ENCODE data around the gene CCDC40. TPM values are rescaled to one million over a fixed set of nuclear protein-coding genes. Genes with fewer than 3 reads are reported as not detected.
A peak's percentile ranks its signal among the peaks of the same experiment; 100 is the strongest.

Gene CCDC40
- total and polyA plus RNA-seq, 12 donors, result 2.1 to 15.7 (median 6.0) TPM

DNA sequence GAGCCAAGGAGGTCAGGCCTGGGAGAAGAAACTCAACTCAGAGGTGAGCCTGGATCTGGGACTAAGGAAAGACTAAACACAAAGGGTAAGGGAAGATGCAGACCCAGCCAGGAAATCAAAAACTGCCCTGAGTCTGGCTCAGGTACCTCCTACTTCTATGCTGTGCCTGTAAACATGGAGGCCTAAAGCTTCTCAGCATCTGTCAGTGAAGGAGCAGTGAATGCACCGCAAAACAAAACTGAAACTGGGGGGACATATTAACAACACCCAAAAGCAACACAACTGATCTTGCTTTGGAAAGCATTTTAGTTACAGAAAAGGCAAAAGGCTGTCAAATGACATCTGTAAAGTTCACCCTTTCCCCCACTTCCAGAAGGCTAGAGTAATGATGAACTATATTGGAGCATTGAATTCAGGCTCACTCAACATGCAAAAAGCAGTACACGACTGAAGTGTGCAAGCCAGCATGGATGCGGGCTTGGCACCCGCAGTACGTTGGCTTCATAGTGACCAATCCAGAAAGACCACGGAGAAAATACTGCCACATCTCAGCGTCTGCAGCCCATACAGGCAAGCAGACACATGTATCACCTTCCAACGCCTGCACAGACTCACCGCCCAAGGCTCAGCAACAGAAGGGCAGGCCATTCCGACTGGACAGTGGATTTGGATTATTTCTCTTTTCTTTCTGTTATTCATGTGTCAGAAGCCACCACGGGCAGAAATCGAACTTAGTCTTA is 4.6 kb upstream of the CCDC40 start:
- DNase-seq, result no peak
- 84 to 92% (median 88%) methylated on average over 8 to 12 of the region's 12 CpGs for WGBS, 4 donors
- no peak overlapping the region for H3K27ac ChIP-seq
- H3K4me1 ChIP-seq (replicated peaks in 1 of 2), result peaks cover 0 to 47% of the 10 kb centered on the region in 2 donors
- H3K27me3 ChIP-seq, result no peaks in the 10 kb centered on the region
- intact Hi-C loops (cut with DNase I), result no loop called here
- H3K36me3 ChIP-seq (replicated peaks in 1 of 2), result no peaks in the 10 kb centered on the region
- no peak overlapping the region for H3K4me3 ChIP-seq
- no peak for TF ChIP-seq POLR2A (IDR thresholded peaks at IDR 0.05)
- TF ChIP-seq, protein P1, sequence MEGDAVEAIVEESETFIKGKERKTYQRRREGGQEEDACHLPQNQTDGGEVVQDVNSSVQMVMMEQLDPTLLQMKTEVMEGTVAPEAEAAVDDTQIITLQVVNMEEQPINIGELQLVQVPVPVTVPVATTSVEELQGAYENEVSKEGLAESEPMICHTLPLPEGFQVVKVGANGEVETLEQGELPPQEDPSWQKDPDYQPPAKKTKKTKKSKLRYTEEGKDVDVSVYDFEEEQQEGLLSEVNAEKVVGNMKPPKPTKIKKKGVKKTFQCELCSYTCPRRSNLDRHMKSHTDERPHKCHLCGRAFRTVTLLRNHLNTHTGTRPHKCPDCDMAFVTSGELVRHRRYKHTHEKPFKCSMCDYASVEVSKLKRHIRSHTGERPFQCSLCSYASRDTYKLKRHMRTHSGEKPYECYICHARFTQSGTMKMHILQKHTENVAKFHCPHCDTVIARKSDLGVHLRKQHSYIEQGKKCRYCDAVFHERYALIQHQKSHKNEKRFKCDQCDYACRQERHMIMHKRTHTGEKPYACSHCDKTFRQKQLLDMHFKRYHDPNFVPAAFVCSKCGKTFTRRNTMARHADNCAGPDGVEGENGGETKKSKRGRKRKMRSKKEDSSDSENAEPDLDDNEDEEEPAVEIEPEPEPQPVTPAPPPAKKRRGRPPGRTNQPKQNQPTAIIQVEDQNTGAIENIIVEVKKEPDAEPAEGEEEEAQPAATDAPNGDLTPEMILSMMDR (IDR thresholded peaks at IDR 0.05), result no peak
- H3K9me3 ChIP-seq (replicated peaks in 1 of 3), result no peaks in the 10 kb centered on the region

DNA sequence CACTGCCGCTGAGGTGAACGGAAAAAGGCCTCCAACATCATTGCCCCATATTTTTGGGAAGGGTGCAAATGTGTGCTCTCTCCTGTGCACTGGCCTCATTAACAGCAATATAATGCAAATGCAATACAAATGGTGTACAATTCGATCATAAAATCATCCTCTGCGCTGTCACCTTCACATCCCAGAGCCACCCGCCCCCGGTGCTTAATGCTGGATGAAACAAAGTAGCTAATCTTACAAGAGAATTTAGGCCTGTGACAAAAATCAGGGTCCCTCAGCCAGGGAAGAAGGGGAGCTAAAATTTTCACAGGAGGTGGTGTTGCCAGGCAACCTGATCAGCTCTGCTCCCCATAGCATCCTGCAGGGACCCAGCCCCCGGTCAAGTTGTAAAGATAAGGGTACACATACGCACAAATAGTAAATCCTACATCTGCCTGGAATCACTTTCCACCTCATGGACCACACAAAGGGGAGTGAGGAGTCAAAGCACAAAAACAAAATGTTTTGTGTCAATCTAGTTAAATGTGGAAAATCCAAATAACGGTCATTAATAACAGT is 3.7 kb upstream of the CCDC40 start:
- no peaks in the 10 kb centered on the region for H3K9me3 ChIP-seq (replicated peaks in 1 of 3)
- no peak overlapping the region for H3K4me3 ChIP-seq
- TF ChIP-seq POLR2A (IDR thresholded peaks at IDR 0.05), result no peak
- TF ChIP-seq, protein P1 (IDR thresholded peaks at IDR 0.05), result no peak
- H3K36me3 ChIP-seq (replicated peaks in 1 of 2), result no peaks in the 10 kb centered on the region
- intact Hi-C loops (cut with DNase I), result no loop called here
- no peak overlapping the region for H3K27ac ChIP-seq
- peaks cover 0 to 51% of the 10 kb centered on the region in 2 donors for H3K4me1 ChIP-seq (replicated peaks in 1 of 2)
- WGBS, 4 donors, result 93 to 95% (median 94%) methylated on average over 9 of the region's 9 CpGs
- no peak for DNase-seq
- no peaks in the 10 kb centered on the region for H3K27me3 ChIP-seq

DNA sequence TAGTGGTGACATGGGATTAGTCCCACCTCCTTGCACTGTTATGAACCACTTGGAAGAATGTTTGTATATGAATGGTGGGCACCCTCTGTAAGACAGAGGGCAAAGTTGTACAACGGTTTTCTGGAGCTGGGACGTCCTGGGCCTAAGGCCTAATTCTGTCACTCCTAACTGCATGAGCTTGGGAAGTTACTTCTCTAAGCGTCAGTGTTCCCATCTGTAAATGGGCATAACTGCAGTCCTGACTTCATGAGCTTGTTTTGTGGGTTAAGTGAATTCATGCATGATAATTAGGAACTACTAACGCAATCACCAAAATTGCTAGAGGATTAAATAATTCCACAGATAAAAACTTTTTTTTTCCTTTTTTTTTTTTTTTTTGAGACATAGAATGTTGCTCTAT is 2.6 kb upstream of the CCDC40 start:
- no peaks in the 10 kb centered on the region for H3K27me3 ChIP-seq
- no peak overlapping the region for H3K4me3 ChIP-seq
- peaks cover 0 to 40% of the 10 kb centered on the region in 2 donors for H3K4me1 ChIP-seq (replicated peaks in 1 of 2)
- TF ChIP-seq POLR2A (IDR thresholded peaks at IDR 0.05), result no peak
- TF ChIP-seq, protein P1 (IDR thresholded peaks at IDR 0.05), result no peak
- 86 to 93% (median 92%) methylated on average over 4 of the region's 4 CpGs for WGBS, 4 donors
- intact Hi-C loops (cut with DNase I), result no loop called here
- no peaks in the 10 kb centered on the region for H3K9me3 ChIP-seq (replicated peaks in 1 of 3)
- no peaks in the 10 kb centered on the region for H3K36me3 ChIP-seq (replicated peaks in 1 of 2)
- H3K27ac ChIP-seq, result no peak overlapping the region
- no peak for DNase-seq

DNA sequence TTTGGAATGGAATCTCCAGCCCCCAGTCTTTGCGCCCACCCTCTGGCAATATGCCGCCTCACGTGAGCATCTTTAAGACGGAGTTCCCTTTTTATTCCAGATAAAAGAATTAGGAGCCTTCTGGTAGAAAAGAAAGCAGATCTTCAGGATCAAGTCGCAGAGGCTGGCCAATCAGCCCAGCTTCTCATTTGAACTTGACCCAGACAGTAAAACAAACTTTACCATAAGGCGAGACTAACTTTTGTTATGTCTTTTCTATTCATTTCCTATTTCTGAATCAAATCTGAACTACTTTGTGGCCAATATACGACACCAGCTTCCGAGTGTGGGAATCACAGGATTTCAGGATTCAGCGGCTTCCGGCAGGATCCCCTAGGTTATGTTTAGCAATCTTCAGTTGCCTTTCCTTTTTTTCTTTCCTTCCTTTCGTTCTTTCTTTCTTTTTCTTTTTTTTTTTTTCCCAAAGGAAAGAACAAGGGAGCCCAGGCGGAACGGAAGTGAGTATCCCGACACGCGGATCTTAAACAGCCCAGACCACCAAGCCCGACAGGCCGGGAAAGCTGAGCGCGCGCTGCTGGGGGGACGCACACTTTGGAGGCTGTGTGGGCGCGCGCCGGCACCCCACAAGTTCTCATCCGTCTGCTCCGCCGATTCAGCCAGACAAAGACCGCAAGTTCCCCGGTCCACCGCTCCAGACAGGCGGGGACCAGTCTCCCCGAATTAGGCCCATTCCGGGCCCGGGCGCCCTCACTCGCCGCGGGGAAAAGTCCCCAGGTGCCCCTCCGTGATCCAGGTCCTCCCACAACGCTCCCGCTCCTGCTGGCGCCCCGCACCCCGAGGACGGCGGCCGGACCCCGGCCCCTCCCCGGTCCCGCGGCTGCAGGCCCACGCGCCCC is 1.4 kb upstream of the CCDC40 start:
- peak overlapping the region in 4 of 5 donors; percentile 61 to 93 (median 70) for H3K27ac ChIP-seq
- peaks cover 0 to 28% of the 10 kb centered on the region in 2 donors for H3K4me1 ChIP-seq (replicated peaks in 1 of 2)
- H3K9me3 ChIP-seq (replicated peaks in 1 of 3), result no peaks in the 10 kb centered on the region
- TF ChIP-seq POLR2A (IDR thresholded peaks at IDR 0.05), result no peak
- TF ChIP-seq, protein P1 (IDR thresholded peaks at IDR 0.05), result no peak
- 3 to 8% (median 5%) methylated on average over 17 to 55 of the region's 55 CpGs for WGBS, 4 donors
- H3K36me3 ChIP-seq (replicated peaks in 1 of 2), result no peaks in the 10 kb centered on the region
- H3K4me3 ChIP-seq, result peak overlapping the region in 3 of 4 donors; percentile 44 to 80 (median 68)
- DNase-seq, result peak in 6 of 7 donors; percentile 29 to 47 (median 39)
- intact Hi-C loops (cut with DNase I), result no loop called here
- H3K27me3 ChIP-seq, result no peaks in the 10 kb centered on the region

Measured in adrenal gland (tissue), 12 donors.